Measurements from ENCODE around the gene L1CAM. TPM values are rescaled to one million over a fixed set of nuclear protein-coding genes. Genes with fewer than 3 reads are reported as not detected.

L1CAM gene
- total RNA-seq, 1 experiment from 2014 or later: 12.7 TPM

DNA sequence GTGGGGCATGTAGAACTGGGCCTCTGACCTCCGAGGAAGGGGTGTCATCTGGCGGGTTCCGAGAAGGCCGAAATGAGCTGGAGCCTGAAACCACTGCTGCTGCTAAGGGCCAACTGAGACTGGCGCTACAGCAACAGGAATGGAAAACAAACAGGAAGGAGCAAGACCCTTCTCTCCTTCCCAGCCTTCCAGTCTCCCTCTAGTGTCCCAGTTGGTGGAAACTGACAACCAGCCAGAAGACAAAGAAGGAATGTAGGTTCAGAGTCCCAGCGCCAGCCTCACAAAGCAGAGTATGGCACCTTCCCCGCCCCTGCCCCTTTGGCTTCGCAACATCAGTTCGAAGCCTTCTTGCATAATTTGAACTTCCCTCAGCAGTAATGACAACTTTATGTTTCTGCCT, 31.3 kb downstream of the L1CAM start:
- H3K9me3 ChIP-seq: no peaks in the 10 kb centered on the region
- no TSS peak for BruUV-seq (replicated peaks)
- ChIA-PET POLR2A (no interaction called here), CTCF (no interaction called here)
- Mint-ChIP-seq H3K4me3 (ENCODE audit: unreplicated experiment) (no peak overlapping the region), H3K4me1 (ENCODE audit: low read depth, unreplicated experiment) (no peaks in the 10 kb centered on the region), H3K9me3 (ENCODE audit: unreplicated experiment) (no peaks in the 10 kb centered on the region), H3K27me3 (ENCODE audit: insufficient read depth, unreplicated experiment) (peaks cover 16% of the 10 kb centered on the region), H3K27ac (ENCODE audit: unreplicated experiment) (no peak overlapping the region), H3K36me3 (ENCODE audit: insufficient read depth, unreplicated experiment) (no peaks in the 10 kb centered on the region)
- no peaks in the 10 kb centered on the region for H3K4me1 ChIP-seq
- TF ChIP-seq, protein P1, sequence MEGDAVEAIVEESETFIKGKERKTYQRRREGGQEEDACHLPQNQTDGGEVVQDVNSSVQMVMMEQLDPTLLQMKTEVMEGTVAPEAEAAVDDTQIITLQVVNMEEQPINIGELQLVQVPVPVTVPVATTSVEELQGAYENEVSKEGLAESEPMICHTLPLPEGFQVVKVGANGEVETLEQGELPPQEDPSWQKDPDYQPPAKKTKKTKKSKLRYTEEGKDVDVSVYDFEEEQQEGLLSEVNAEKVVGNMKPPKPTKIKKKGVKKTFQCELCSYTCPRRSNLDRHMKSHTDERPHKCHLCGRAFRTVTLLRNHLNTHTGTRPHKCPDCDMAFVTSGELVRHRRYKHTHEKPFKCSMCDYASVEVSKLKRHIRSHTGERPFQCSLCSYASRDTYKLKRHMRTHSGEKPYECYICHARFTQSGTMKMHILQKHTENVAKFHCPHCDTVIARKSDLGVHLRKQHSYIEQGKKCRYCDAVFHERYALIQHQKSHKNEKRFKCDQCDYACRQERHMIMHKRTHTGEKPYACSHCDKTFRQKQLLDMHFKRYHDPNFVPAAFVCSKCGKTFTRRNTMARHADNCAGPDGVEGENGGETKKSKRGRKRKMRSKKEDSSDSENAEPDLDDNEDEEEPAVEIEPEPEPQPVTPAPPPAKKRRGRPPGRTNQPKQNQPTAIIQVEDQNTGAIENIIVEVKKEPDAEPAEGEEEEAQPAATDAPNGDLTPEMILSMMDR (IDR thresholded peaks at IDR 0.05; ENCODE audit: insufficient read depth in 1 of 2, low read depth in 1 of 2, low read length in 1 of 2, severe bottlenecking in 1 of 2, unreplicated experiment in 1 of 2): no peak
- no peak overlapping the region for H3K4me3 ChIP-seq (ENCODE audit: low read depth, low read length)
- intact Hi-C loops (cut with micrococcal nuclease; ENCODE audit: unreplicated experiment): no loop called here
- H3K27me3 ChIP-seq (replicated peaks; ENCODE audit: control insufficient read depth, insufficient read depth, low read length): no peaks in the 10 kb centered on the region
- no peak for DNase-seq
- no peaks in the 10 kb centered on the region for H3K36me3 ChIP-seq (ENCODE audit: control insufficient read depth, insufficient read depth, low read length)

DNA sequence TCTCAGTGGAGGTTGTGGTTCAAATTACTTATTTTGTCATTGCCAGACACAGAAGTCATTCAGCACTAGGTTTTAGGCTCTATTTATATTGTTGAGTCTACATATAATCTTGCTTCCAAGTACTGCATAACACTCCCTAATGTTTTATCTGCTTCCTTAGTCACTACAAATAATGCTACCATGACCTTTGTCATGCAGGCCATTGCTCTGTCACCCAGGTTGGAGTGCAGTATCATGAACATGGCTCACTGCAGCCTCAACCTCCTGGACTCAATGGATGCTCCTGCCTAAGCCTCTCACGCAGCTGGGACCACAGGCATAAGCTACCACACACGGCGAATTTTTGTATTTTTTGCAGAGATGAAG, 32.1 kb downstream of the L1CAM start:
- H3K36me3 Mint-ChIP-seq (ENCODE audit: insufficient read depth, unreplicated experiment): no peaks in the 10 kb centered on the region
- no peak for DNase-seq
- no peaks in the 10 kb centered on the region for H3K9me3 Mint-ChIP-seq (ENCODE audit: unreplicated experiment)
- Histone ChIP-seq H3K9me3 (no peaks in the 10 kb centered on the region), H3K4me1 (no peaks in the 10 kb centered on the region), H3K36me3 (ENCODE audit: control insufficient read depth, insufficient read depth, low read length) (no peaks in the 10 kb centered on the region), H3K27me3 (replicated peaks; ENCODE audit: control insufficient read depth, insufficient read depth, low read length) (no peaks in the 10 kb centered on the region), H3K4me3 (ENCODE audit: low read depth, low read length) (no peak overlapping the region)
- intact Hi-C loops (cut with micrococcal nuclease; ENCODE audit: unreplicated experiment): no loop called here
- no peak overlapping the region for H3K27ac Mint-ChIP-seq (ENCODE audit: unreplicated experiment)
- H3K27me3 Mint-ChIP-seq (ENCODE audit: insufficient read depth, unreplicated experiment): peaks cover 13% of the 10 kb centered on the region
- no peak overlapping the region for H3K4me3 Mint-ChIP-seq (ENCODE audit: unreplicated experiment)
- ChIA-PET CTCF (no interaction called here), POLR2A (no interaction called here)
- TF ChIP-seq, protein P1 (IDR thresholded peaks at IDR 0.05; ENCODE audit: insufficient read depth in 1 of 2, low read depth in 1 of 2, low read length in 1 of 2, severe bottlenecking in 1 of 2, unreplicated experiment in 1 of 2): no peak
- no peaks in the 10 kb centered on the region for H3K4me1 Mint-ChIP-seq (ENCODE audit: low read depth, unreplicated experiment)
- no TSS peak for BruUV-seq (replicated peaks)

GRCh38 chrX:153853180-153853901, 32.6 kb downstream of the L1CAM start:
- no peak for DNase-seq
- no peaks in the 10 kb centered on the region for H3K9me3 Mint-ChIP-seq (ENCODE audit: unreplicated experiment)
- TF ChIP-seq, protein P1 (IDR thresholded peaks at IDR 0.05; ENCODE audit: insufficient read depth in 1 of 2, low read depth in 1 of 2, low read length in 1 of 2, severe bottlenecking in 1 of 2, unreplicated experiment in 1 of 2): no peak
- H3K4me3 Mint-ChIP-seq (ENCODE audit: unreplicated experiment): no peak overlapping the region
- ChIA-PET POLR2A (no interaction called here), CTCF (no interaction called here)
- no peak overlapping the region for H3K27ac Mint-ChIP-seq (ENCODE audit: unreplicated experiment)
- no peaks in the 10 kb centered on the region for H3K36me3 Mint-ChIP-seq (ENCODE audit: insufficient read depth, unreplicated experiment)
- Histone ChIP-seq H3K4me1 (no peaks in the 10 kb centered on the region), H3K36me3 (ENCODE audit: control insufficient read depth, insufficient read depth, low read length) (no peaks in the 10 kb centered on the region), H3K4me3 (ENCODE audit: low read depth, low read length) (no peak overlapping the region), H3K9me3 (no peaks in the 10 kb centered on the region), H3K27me3 (replicated peaks; ENCODE audit: control insufficient read depth, insufficient read depth, low read length) (no peaks in the 10 kb centered on the region)
- no TSS peak for BruUV-seq (replicated peaks)
- peaks cover 13% of the 10 kb centered on the region for H3K27me3 Mint-ChIP-seq (ENCODE audit: insufficient read depth, unreplicated experiment)
- intact Hi-C loops (cut with micrococcal nuclease; ENCODE audit: unreplicated experiment): no loop called here
- no peaks in the 10 kb centered on the region for H3K4me1 Mint-ChIP-seq (ENCODE audit: low read depth, unreplicated experiment)
